ENCODE results near the gene NFKBIE. TPM values are rescaled to one million over a fixed set of nuclear protein-coding genes. Genes with fewer than 3 reads are reported as not detected.
A peak's percentile ranks its signal among the peaks of the same experiment; 100 is the strongest.

Gene NFKBIE
- total and polyA plus RNA-seq, 9 donors, result 3.2 to 7.7 (median 5.2) TPM

DNA sequence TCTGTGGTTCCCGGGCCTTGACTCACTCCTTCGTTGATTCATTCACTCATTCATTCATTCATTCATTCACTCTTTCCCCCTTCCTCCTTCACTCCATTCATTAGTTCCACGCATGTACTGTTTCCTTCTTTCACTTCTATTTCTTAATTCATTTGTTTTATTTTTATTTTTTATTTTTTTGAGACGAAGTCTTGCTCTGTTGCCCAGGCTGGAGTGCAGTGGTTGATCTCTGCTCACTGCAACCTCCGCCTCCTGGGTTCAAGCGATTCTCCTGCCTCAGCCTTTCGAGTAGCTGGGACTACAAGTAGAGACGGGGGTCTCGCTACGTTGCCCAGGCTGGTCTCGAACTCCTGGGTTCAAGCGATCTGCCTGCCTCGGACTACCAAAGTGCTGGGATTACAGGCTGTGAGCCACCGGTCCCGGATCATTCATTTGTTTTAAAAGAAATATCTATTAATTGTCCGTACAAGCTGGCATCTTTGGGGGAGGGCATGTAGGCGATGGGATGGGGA, 427 bp upstream of the NFKBIE start:
- Histone ChIP-seq H3K36me3 (ENCODE audit: control insufficient read depth, insufficient read depth, low read length) (peaks cover 10% of the 10 kb centered on the region), H3K4me3 (ENCODE audit: low read length) (peak overlapping the region; percentile 90), H3K4me1 (ENCODE audit: control insufficient read depth, insufficient read depth, low read length) (peaks cover 30% of the 10 kb centered on the region), H3K9me3 (replicated peaks; ENCODE audit: control insufficient read depth, low read depth, low read length) (no peaks in the 10 kb centered on the region), H3K27ac (ENCODE audit: low read length) (peak overlapping the region; percentile 54), H3K27me3 (ENCODE audit: control insufficient read depth, insufficient read depth, low read length) (peaks cover 26% of the 10 kb centered on the region)
- 74% methylated on average over 11 of the region's 17 CpGs for WGBS (ENCODE audit: insufficient coverage)
- no peak for DNase-seq

DNA sequence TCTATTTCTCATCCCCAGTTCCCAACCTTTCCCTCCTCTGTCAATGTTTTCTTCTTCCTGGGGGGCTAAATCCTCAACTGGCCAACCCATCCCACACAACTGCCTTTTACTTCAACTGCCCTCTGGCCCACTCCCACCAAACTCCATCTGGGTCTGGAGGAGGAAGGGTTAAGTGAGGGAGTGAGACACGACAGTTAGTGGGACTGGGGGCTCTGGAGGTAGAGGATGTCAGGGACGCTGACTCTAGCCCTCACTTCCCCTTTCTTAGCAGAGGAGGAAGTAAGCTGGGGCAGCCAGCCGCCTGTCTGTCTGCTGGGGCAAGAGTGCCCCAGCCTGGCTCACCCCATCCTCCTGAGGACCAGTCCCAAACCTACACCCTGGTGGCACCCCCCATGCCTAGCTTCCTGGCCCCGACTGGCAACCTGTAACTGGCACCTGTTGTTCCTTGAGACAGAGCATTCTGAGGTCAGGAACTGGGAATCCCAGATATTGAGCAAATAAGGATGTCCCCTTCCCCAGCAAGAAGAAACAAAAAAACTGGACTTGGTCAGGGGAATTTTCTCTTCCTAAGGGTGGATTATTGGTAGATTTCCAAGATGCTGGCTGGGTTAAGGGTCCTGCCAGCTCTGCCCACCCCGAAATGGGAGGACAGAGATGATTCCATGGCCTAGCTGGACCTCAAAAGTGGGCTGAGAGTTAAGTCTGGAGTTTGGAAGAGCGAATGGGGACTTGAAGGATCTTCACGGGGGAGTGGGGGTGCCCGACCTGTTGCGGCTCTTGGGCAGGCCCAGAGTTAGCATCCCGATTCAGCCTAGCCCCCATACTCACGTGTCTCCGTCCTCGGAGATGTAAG, 971 bp downstream of the NFKBIE start:
- Histone ChIP-seq H3K36me3 (ENCODE audit: control insufficient read depth, insufficient read depth, low read length) (peaks cover 17% of the 10 kb centered on the region), H3K4me3 (ENCODE audit: low read length) (peak overlapping the region; percentile 90), H3K27ac (ENCODE audit: low read length) (peak overlapping the region; percentile 90), H3K27me3 (ENCODE audit: control insufficient read depth, insufficient read depth, low read length) (peaks cover 17% of the 10 kb centered on the region), H3K4me1 (ENCODE audit: control insufficient read depth, insufficient read depth, low read length) (peaks cover 30% of the 10 kb centered on the region), H3K9me3 (replicated peaks; ENCODE audit: control insufficient read depth, low read depth, low read length) (no peaks in the 10 kb centered on the region)
- peak; percentile 59 for DNase-seq
- WGBS (ENCODE audit: insufficient coverage), result 9% methylated on average over 5 of the region's 13 CpGs

DNA sequence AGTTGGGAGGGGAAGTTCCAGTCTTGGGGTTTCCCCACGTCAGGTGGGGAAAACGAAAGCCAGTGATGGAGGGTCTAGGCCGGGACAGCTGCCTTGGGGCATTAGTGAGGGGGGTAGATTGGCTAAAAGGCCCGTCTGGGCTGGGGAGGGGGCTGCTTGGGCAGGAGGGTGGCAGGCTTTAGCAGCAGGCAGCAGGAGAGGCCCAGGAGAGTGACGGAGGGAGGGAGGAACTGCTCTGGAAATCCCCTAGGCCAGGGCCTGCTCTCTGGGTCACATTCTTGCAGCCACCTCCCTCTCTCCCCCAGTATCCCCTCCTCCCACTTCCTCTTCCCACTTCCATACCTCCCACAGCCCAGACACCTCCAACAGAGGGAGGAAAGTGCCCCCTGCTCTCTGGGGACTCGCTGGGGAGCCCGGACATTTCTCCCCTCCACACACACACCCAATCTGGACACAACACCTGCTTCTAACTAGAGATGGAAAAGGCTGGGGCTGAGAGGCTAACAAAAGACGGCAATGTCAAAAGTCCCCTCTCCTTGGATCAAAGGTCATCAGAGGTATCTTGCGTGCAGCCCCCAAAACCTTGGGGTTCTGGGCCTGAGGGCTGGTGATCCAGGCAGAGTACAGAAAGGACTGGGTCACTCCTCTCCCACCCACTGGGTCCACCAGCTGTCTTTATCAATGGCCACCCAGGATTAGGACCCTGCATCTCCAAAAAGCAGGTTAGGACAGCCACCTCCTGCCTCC, 1.8 kb downstream of the NFKBIE start:
- WGBS (ENCODE audit: insufficient coverage), result 37% methylated on average over 4 of the region's 9 CpGs
- Histone ChIP-seq H3K27me3 (ENCODE audit: control insufficient read depth, insufficient read depth, low read length) (peaks cover 10% of the 10 kb centered on the region), H3K27ac (ENCODE audit: low read length) (peak overlapping the region; percentile 13), H3K4me1 (ENCODE audit: control insufficient read depth, insufficient read depth, low read length) (peaks cover 30% of the 10 kb centered on the region), H3K4me3 (ENCODE audit: low read length) (peak overlapping the region; percentile 90), H3K36me3 (ENCODE audit: control insufficient read depth, insufficient read depth, low read length) (peaks cover 25% of the 10 kb centered on the region), H3K9me3 (replicated peaks; ENCODE audit: control insufficient read depth, low read depth, low read length) (no peaks in the 10 kb centered on the region)
- no peak for DNase-seq

DNA sequence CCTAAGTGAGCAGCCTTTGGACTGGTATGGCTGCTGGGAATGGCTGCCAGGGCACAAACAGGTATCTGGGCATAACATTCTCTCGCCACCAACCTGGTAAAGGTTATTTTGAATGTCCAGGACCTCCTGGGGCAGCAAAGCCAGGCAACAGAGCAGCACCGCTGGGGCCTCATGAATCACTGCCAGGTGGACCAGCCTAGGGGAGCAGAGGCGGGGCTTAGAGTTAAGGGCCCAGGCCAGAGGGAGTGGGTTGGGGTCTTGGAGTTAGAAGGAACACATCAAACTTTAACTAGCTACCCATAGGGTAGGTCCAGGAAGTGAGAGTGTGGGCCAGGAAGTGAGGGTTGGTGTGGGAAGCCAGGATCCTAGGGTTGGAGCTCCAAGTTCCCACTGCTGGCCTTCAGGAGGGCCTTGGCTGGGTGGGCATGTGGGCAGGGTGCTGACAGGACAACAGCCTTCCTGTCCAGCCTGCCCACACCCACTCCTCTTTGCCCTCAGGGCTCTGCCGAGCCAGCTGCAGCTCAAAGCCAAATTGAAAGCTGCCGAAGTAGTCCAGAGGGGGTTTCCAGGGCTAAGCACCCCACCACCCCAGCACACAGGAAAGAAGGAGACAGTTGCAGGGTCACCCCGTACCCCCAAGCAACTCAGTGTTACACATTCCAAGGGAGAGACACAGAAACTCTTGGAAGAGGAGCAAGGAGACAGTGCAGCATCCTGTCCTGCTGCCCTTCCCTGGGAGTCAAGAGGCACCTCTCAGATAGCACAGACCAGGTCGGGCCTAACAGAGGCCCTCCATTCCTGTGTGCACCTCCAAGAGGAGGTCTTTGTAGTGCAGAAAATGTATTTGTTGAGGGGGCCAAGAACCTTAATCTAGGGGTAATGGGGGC, 2.6 kb downstream of the NFKBIE start:
- Histone ChIP-seq H3K4me1 (ENCODE audit: control insufficient read depth, insufficient read depth, low read length) (peaks cover 35% of the 10 kb centered on the region), H3K9me3 (replicated peaks; ENCODE audit: control insufficient read depth, low read depth, low read length) (no peaks in the 10 kb centered on the region), H3K27ac (ENCODE audit: low read length) (peak overlapping the region; percentile 7), H3K36me3 (ENCODE audit: control insufficient read depth, insufficient read depth, low read length) (peaks cover 25% of the 10 kb centered on the region), H3K27me3 (ENCODE audit: control insufficient read depth, insufficient read depth, low read length) (peaks cover 3% of the 10 kb centered on the region), H3K4me3 (ENCODE audit: low read length) (no peak overlapping the region)
- DNase-seq, result no peak
- WGBS (ENCODE audit: insufficient coverage), result 54% methylated on average over 5 of the region's 7 CpGs

DNA sequence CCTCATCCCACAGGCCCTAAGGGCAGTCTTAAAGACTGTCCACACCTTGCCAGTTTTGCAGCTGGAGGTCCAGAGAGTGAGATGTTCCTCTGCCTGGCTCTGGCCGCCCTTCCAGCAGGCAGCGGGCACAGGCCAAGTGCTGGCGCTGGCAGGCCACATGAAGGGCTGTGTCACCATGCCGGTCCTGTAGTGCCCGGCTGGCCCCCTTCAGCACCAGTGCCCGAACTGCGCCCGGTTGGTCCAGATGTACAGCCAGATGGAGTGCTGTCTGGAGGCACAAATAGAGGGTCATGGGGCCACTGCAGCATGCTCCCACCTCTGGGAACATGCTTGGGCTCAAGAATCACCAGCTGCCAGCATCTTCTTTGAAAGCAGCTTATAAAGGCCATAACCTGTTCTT, 3.8 kb downstream of the NFKBIE start:
- Histone ChIP-seq H3K36me3 (ENCODE audit: control insufficient read depth, insufficient read depth, low read length) (peaks cover 25% of the 10 kb centered on the region), H3K27ac (ENCODE audit: low read length) (no peak overlapping the region), H3K9me3 (replicated peaks; ENCODE audit: control insufficient read depth, low read depth, low read length) (no peaks in the 10 kb centered on the region), H3K4me3 (ENCODE audit: low read length) (no peak overlapping the region), H3K27me3 (ENCODE audit: control insufficient read depth, insufficient read depth, low read length) (peaks cover 2% of the 10 kb centered on the region), H3K4me1 (ENCODE audit: control insufficient read depth, insufficient read depth, low read length) (peaks cover 40% of the 10 kb centered on the region)
- no peak for DNase-seq
- 93% methylated on average over 8 of the region's 8 CpGs for WGBS (ENCODE audit: insufficient coverage)

DNA sequence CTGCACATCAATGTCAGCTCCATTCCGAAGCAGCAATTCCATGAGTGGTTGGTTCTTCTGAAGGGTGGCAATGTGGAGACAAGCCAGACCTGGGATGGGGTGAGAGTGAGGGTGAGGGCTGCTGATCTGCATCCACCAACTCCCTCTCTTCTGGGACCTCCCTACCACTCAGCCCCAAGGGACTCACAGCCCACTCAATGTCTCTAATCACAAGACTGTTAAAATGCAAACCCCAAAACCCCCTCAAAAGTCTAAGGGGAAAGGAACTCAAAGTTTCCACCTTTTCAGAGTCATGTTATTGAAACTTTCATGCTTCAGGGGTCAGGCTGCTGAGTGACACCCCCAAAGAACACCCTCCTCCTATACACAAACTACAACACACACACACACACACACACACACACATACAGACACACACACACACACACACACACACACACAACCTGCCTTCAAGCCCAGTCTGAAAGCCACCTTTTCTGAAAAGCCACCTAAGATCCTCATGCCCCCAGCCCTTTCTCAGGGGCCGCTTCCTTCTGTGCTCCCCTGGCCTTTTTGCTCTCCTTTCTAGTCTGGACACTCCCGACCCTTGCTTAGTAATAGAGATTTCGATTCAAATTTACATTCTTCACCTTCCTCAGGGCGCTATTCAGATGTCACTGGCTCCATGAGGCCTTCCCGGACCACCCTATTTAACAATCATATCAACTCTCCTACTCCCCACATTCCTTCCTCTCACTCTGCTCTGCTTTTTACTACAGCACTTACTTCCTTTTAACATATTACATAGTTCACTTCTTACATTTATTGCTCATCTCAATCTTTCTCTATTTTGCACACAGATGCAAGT, 4.7 kb downstream of the NFKBIE start:
- peaks cover 47% of the 10 kb centered on the region for H3K4me1 ChIP-seq (ENCODE audit: control insufficient read depth, insufficient read depth, low read length)
- no peak for DNase-seq
- WGBS (ENCODE audit: insufficient coverage), result 95% methylated on average over 6 of the region's 6 CpGs

DNA sequence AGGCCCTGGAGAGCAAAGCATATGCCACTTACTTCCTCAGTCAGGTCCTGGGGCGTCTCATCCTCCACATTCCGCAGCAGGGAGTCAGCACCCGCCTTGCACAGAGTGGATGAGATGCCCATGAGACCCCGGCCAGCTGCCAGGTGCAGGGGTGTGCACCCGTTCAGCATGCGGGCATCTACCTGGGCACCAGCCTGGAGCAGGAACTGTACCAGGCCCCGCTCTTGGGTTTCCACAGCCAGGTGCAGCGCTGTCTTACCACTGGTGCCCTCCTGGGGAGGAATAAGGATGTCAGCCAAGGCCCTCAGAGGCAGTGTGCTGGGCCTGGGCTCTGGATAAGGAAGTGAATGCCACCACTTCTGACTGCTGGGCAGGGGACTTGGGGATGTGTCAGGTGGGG, 5.3 kb downstream of the NFKBIE start:
- no peaks in the 10 kb centered on the region for H3K27me3 ChIP-seq (ENCODE audit: control insufficient read depth, insufficient read depth, low read length)
- no peak overlapping the region for H3K4me3 ChIP-seq (ENCODE audit: low read length)
- peaks cover 49% of the 10 kb centered on the region for H3K4me1 ChIP-seq (ENCODE audit: control insufficient read depth, insufficient read depth, low read length)
- H3K27ac ChIP-seq (ENCODE audit: low read length), result no peak overlapping the region
- WGBS (ENCODE audit: insufficient coverage), result 97% methylated on average over 7 of the region's 8 CpGs
- H3K36me3 ChIP-seq (ENCODE audit: control insufficient read depth, insufficient read depth, low read length), result peaks cover 29% of the 10 kb centered on the region
- no peak for DNase-seq
- H3K9me3 ChIP-seq (replicated peaks; ENCODE audit: control insufficient read depth, low read depth, low read length), result no peaks in the 10 kb centered on the region

More for the DNA sequence above, 4.7 kb downstream of the NFKBIE start:
- Histone ChIP-seq H3K27ac (ENCODE audit: low read length) (no peak overlapping the region), H3K27me3 (ENCODE audit: control insufficient read depth, insufficient read depth, low read length) (no peaks in the 10 kb centered on the region), H3K4me3 (ENCODE audit: low read length) (no peak overlapping the region), H3K36me3 (ENCODE audit: control insufficient read depth, insufficient read depth, low read length) (peaks cover 25% of the 10 kb centered on the region), H3K9me3 (replicated peaks; ENCODE audit: control insufficient read depth, low read depth, low read length) (no peaks in the 10 kb centered on the region)

DNA sequence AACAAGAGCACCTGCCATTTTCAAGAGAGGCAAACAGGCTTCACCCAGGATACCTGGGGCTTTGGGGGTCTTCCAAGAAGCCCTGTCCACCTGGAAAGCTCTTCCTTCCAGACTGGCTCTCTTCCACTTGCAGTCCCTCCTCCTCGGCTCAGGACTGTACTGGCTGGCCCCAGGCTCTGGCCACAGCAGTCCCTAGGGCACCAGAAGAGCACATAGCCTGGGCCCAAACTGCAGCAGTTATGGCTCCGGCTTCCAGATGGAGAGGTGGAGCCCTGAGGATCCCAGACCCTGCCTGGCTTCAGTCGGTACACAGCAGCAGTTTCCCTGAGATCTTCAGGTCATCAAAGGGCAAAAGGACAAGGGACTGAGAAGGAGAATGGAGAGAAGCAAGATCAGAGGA, 6.4 kb downstream of the NFKBIE start:
- H3K27me3 ChIP-seq (ENCODE audit: control insufficient read depth, insufficient read depth, low read length), result no peaks in the 10 kb centered on the region
- peaks cover 40% of the 10 kb centered on the region for H3K36me3 ChIP-seq (ENCODE audit: control insufficient read depth, insufficient read depth, low read length)
- peaks cover 40% of the 10 kb centered on the region for H3K4me1 ChIP-seq (ENCODE audit: control insufficient read depth, insufficient read depth, low read length)
- no peak overlapping the region for H3K27ac ChIP-seq (ENCODE audit: low read length)
- H3K9me3 ChIP-seq (replicated peaks; ENCODE audit: control insufficient read depth, low read depth, low read length), result no peaks in the 10 kb centered on the region
- H3K4me3 ChIP-seq (ENCODE audit: low read length), result no peak overlapping the region
- DNase-seq, result no peak
- 75% methylated on average over 3 of the region's 3 CpGs for WGBS (ENCODE audit: insufficient coverage)

DNA sequence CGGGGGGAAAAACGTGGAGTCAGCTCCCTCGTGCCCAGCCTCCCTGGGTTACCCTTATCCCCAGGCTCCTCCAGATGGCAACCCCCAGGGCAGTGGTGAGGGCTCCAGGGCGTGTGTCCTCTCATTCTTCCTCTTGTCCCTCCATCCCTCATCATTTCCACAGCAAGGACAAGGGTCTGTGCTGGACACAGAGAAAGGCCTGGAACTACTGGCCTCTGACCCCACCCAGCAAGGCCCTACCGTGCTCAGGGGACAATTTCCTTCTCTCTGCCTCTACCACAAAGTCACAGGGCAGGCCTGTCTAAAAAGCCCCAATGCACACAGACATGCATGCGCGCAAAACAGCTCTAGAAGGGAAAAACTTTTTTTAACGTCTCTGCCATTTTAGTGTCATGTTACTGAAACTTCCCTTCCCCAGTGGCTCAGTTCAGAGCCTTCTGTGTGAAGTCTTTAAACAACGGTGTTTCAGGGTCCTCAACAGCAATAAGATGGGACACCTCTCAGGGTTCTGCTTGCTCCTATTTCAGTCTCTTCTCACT, 7.0 kb downstream of the NFKBIE start:
- Histone ChIP-seq H3K36me3 (ENCODE audit: control insufficient read depth, insufficient read depth, low read length) (peaks cover 46% of the 10 kb centered on the region), H3K27me3 (ENCODE audit: control insufficient read depth, insufficient read depth, low read length) (no peaks in the 10 kb centered on the region), H3K4me1 (ENCODE audit: control insufficient read depth, insufficient read depth, low read length) (peaks cover 35% of the 10 kb centered on the region), H3K27ac (ENCODE audit: low read length) (no peak overlapping the region), H3K4me3 (ENCODE audit: low read length) (no peak overlapping the region), H3K9me3 (replicated peaks; ENCODE audit: control insufficient read depth, low read depth, low read length) (no peaks in the 10 kb centered on the region)
- no peak for DNase-seq
- WGBS (ENCODE audit: insufficient coverage), result 81% methylated on average over 7 of the region's 9 CpGs
